T-helper 1 cell treated with Interleukin-12 subunit alpha and Interleukin-12 subunit beta and Interleukin-4 antibody, amounts not matched to agents 30 μg/mL and 1 μg/mL, for 36 hours (primary cell): Measurements from ENCODE around the gene MAST4.
"Not testable (repeated sequence)": the region's sequence is repeated elsewhere in the genome, so short reads cannot be mapped to it uniquely, and the experiment has no call there.

Experiments used
- H3K27ac Mint-ChIP-seq: one replicate; pipeline ENCODE4 v1.8.0; 2021; ENCODE audit warnings: mild to moderate bottlenecking, mixed read lengths
- H3K27me3 Mint-ChIP-seq: one replicate; pipeline ENCODE4 v1.8.0; 2021; ENCODE audit warnings: low read depth, mixed read lengths
- H3K36me3 Mint-ChIP-seq: one replicate; pipeline ENCODE4 v1.8.0; 2021; ENCODE audit warnings: low read depth, mixed read lengths
- H3K4me1 Mint-ChIP-seq: one replicate; pipeline ENCODE4 v1.8.0; 2021; ENCODE audit warnings: low read depth, mixed read lengths
- H3K4me3 Mint-ChIP-seq: one replicate; pipeline ENCODE4 v1.8.0; 2021; ENCODE audit warnings: mild to moderate bottlenecking, moderate library complexity, mixed read lengths
- H3K9me3 Mint-ChIP-seq: one replicate; pipeline ENCODE4 v1.8.0; 2021; ENCODE audit warnings: mixed read lengths

MAST4 gene

DNA sequence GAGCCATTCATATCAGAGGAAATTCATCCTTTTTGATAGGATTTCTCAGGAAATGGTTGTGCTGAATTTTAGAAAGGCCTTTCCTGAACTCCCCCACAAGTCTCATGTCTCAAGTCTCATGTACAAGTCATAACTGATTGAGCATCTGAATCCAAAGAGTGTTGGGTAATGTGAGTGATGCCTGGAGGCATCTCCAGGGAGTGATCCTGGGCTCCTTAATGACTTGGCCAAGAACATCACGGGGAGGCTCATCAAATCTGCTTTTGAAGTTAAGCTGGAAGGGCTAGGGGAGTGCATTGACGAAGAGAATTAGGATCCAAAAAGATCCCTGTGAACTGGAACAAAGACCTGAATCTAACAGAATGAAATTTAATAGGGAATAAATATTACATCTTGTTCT lies 79.2 kb downstream of the MAST4 start:
- peaks cover 25% of the 10 kb centered on the region for H3K27me3 Mint-ChIP-seq
- H3K27ac Mint-ChIP-seq = no peak overlapping the region

DNA sequence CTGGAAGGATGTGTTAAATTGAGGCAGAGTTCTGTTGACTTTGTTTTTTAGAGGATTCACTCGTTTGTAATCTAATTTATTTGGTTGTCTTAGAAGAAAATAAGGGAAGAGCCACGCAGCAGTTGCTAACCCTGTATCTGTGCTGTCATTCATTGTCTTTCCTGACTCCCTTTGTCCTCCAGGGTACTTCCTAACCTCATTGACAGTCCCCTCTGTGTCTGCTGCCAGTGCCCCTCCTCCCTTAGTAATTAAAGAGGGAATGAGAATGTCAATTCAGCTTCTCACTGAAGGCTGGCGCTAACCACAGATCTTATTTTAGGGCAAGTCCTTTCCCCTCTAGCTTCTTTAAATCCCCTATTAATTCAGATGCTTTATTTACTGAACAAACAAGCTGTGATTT lies 84.0 kb downstream of the MAST4 start:
- H3K4me3 Mint-ChIP-seq = no peak overlapping the region
- no peaks in the 10 kb centered on the region for H3K36me3 Mint-ChIP-seq
- no peaks in the 10 kb centered on the region for H3K9me3 Mint-ChIP-seq
- H3K27ac Mint-ChIP-seq = no peak overlapping the region
- no peaks in the 10 kb centered on the region for H3K4me1 Mint-ChIP-seq
- peaks cover 22% of the 10 kb centered on the region for H3K27me3 Mint-ChIP-seq

More for the DNA sequence above, 79.2 kb downstream of the MAST4 start:
- Mint-ChIP-seq H3K9me3 (no peaks in the 10 kb centered on the region), H3K4me1 (no peaks in the 10 kb centered on the region), H3K4me3 (no peak overlapping the region), H3K36me3 (no peaks in the 10 kb centered on the region)

DNA sequence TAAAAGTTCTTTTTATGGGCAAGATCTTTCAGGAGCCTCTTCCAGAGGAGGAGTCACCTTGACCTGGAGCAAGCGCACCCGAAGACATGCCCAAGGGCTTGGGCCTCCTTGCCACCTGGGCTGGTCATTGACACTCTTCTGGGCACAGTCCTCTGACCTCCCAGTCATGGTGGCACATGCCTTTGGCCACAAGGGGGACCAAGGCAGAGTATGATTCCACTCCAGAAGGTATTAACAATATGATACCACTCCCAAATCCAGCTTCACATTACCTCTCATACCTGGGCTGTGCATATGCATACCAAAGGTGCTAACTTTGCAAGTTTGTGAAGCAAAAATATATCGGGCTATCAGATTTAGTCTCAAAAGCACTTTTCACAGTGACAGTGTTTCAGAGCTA lies 84.6 kb downstream of the MAST4 start:
- no peak overlapping the region for H3K27ac Mint-ChIP-seq
- H3K4me1 Mint-ChIP-seq = no peaks in the 10 kb centered on the region
- H3K4me3 Mint-ChIP-seq = no peak overlapping the region
- H3K36me3 Mint-ChIP-seq = no peaks in the 10 kb centered on the region
- no peaks in the 10 kb centered on the region for H3K9me3 Mint-ChIP-seq
- peaks cover 17% of the 10 kb centered on the region for H3K27me3 Mint-ChIP-seq

DNA sequence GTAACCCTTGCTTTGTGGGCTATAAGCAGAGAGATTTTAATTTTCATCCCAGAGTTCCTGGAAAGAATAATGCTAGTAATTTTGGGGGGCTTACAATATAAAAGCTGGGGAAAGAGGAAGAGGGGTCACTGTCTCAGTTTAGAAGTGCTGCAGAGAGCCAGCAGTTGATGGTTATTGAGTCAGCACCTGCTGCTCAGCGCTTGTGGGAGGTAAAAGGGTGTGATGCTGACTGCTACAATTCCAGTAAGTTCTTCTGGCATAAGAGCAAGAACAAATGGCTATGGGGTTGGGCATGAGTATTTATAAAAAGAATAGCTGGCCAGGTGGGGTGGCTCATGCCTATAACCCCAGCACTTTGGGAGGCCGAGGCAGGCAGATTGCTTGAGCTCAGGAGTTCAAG lies 88.5 kb downstream of the MAST4 start:
- Mint-ChIP-seq H3K27me3 (peaks cover 13% of the 10 kb centered on the region), H3K36me3 (no peaks in the 10 kb centered on the region), H3K4me3 (no peak overlapping the region), H3K27ac (no peak overlapping the region), H3K9me3 (no peaks in the 10 kb centered on the region), H3K4me1 (no peaks in the 10 kb centered on the region)

DNA sequence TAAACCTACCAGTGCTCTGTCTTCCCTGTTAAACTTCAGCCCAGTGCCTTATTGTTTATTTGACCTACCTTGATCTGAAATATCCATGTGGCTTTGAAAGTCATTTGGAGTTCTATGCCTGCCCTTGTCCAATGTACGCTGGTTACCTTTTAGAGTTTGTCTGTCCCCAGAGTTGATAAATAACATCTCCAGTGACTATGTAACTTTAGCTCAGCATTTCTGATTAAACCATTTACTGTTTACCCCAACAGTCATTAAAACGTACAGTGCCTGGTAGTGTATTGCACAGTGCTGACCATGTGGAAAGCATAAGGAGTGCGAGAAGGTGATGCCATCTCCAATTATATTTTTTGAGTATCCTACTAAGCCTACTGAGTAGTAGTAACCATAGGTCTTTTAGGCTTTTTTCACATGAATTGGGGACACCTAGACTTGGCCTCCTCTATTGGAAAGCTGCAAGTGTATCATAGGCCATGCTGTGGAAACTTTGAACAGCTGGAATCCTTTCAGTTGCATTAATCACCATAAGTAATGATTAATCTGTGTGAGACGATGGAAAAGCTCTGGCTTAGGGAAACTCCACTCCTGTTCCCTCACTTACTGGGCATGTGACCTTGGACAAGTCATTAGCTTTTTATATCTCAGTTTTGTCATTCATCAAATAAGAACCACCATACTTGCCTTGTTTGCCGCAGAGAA lies 93.5 kb downstream of the MAST4 start:
- Mint-ChIP-seq H3K27ac (no peak overlapping the region), H3K27me3 (peaks cover 19% of the 10 kb centered on the region), H3K36me3 (no peaks in the 10 kb centered on the region), H3K9me3 (no peaks in the 10 kb centered on the region), H3K4me1 (no peaks in the 10 kb centered on the region), H3K4me3 (no peak overlapping the region)

DNA sequence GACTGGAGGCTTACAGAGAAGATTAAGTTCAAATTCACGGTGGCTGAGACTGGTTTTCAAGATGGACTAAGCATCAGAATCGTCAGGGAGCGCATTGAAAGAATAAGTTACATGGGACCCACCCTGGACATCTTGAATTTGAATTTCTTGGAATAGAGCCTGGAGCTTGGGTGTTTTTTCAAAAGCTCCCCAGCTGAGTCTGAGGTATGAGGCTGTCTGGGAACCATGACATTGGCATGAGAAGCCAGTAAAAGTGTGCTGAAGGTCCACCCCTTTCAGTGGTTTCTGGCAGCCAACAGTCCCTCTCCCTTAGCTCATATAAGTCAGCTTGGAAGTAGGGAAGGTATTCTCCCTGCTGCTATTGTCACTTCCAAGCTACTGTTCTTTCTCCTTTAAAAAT lies 97.8 kb downstream of the MAST4 start:
- Mint-ChIP-seq H3K4me1 (no peaks in the 10 kb centered on the region), H3K9me3 (no peaks in the 10 kb centered on the region), H3K4me3 (no peak overlapping the region), H3K27me3 (peaks cover 28% of the 10 kb centered on the region), H3K27ac (no peak overlapping the region), H3K36me3 (no peaks in the 10 kb centered on the region)

DNA sequence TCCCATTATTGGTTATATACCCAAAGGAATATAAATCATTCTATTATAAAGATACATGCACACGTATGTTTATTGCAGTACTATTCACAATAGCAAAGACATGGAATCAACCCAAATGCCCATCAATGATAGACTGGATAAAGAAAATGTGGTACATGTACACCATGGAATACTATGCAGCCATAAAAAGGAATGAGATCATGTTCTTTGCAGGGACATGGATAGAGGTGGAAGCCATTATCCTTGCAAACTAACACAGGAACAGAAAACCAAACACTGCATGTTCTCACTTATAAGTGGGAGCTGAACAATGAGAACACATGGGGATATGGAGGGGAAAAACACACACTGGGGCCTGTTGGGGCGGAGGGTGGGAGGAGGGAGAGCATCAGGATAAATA lies 99.6 kb downstream of the MAST4 start:
- H3K27me3 Mint-ChIP-seq = peaks cover 17% of the 10 kb centered on the region
- not testable (repeated sequence) for H3K9me3 Mint-ChIP-seq, H3K27ac Mint-ChIP-seq, H3K4me1 Mint-ChIP-seq, H3K4me3 Mint-ChIP-seq, H3K36me3 Mint-ChIP-seq

DNA sequence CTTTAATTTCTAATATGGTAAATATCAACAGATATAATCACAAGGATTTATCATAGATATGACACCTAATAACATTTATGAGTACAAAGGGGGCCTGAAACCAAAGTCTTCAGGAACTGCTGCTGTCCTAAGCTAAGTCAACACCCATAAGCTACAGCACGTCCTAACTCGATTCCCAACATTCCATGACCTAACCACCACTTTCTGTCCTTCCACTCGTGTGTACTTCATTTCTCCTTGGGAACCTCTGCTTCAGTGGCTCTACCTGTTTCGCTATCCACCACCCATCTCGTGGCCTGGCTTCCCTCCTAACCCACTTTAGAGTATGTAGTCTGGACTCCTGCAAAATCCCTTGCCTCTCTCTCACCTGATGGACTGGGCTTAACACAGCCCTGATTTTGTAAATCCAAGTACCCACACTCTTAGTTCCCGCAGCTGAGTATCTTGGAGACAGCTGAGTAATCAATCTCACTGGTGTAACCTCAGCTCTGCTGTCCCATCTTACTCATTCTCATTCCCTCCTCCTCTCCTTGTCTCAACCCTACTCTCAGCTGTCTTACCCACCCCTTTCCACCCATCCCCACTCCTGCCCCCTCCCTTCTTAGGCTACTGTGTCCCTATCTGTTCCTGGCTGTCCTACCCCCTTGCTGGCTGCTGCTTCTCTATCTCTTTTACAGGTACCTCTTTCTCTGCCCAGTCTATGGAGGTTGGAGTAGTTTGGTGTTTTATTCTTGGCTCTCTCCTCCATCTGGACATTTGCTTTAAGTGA lies 101.8 kb downstream of the MAST4 start:
- H3K27me3 Mint-ChIP-seq = peaks cover 17% of the 10 kb centered on the region
- H3K9me3 Mint-ChIP-seq = no peaks in the 10 kb centered on the region
- H3K27ac Mint-ChIP-seq = no peak overlapping the region
- no peaks in the 10 kb centered on the region for H3K4me1 Mint-ChIP-seq
- no peak overlapping the region for H3K4me3 Mint-ChIP-seq
- H3K36me3 Mint-ChIP-seq = no peaks in the 10 kb centered on the region

DNA sequence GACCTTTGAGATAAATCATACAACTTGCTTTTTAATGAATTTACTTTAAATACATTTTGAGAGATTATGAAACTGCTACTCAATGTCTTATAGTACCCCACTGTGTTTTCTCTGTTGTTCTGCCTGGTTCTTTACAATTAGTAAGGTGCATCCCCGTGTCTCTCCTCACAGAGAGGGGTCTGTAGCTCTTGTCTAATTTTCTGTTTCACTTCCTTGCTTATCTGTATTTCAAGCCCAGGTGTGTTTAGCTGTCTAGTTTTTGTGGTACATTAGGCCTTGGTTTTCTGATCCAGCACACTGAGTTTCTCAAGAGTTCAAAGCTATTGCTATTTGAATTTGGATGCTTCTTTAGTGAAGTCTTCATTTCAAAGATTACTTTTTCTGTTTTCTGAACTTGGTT lies 105.1 kb downstream of the MAST4 start:
- peaks cover 2% of the 10 kb centered on the region for H3K4me1 Mint-ChIP-seq
- no peaks in the 10 kb centered on the region for H3K36me3 Mint-ChIP-seq
- no peaks in the 10 kb centered on the region for H3K9me3 Mint-ChIP-seq
- no peak overlapping the region for H3K27ac Mint-ChIP-seq
- peaks cover 11% of the 10 kb centered on the region for H3K27me3 Mint-ChIP-seq
- no peak overlapping the region for H3K4me3 Mint-ChIP-seq

DNA sequence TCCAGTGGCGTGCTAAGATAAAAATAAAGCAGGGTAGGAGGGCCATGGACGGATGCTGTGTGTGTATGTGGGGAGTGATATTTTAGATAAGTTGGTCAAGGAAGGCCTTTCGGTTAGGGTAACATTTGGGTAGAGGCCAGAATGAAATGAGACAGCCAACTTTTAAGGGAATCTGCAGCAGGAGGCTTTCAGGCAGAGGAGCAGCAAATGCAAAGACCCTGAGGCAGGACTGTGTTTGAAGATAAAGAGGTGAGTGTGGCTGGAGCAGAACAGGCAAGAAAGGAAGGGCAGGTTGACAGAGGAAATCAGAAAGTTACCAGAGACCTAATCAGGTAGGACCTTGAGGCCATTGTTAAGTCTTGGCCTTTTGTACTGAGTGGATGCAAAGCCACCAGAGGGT lies 106.2 kb downstream of the MAST4 start:
- Mint-ChIP-seq H3K27ac (no peak overlapping the region), H3K36me3 (peaks cover under 1% of the 10 kb centered on the region), H3K4me3 (no peak overlapping the region), H3K27me3 (peaks cover 11% of the 10 kb centered on the region), H3K4me1 (peaks cover 3% of the 10 kb centered on the region), H3K9me3 (no peaks in the 10 kb centered on the region)

DNA sequence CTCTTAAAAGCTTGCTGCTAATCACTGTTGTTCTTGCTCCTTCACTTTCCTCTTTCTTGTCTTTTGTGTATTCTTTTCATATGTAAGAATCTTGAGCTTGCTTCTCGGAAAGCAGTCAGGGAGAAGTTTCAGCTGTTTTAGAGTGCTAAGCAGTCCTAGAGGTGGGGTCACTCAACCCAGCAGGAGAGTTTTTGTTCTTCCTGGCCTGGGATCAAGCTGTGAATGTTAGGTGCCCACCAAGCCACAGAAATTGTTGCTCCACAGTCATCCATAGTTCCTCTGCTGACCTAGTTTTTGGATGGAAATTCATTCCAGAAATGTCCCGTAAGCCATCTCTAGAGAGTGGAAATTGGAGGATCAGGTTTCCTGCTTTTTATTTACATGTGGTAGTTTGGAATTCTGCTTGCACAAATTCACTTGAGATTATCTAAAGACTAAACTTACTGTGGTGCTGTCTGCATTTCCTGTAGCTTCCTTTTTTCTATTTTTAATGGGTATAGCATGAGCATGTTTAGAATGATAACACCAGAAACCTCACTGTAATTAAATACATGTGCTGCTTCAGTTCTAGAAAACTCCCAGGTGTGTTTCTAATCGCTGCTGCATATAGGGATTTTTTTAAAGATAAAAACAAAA lies 108.7 kb downstream of the MAST4 start:
- H3K27ac Mint-ChIP-seq = no peak overlapping the region
- no peak overlapping the region for H3K4me3 Mint-ChIP-seq
- H3K27me3 Mint-ChIP-seq = no peaks in the 10 kb centered on the region
- peaks cover 9% of the 10 kb centered on the region for H3K4me1 Mint-ChIP-seq
- no peaks in the 10 kb centered on the region for H3K9me3 Mint-ChIP-seq
- peaks cover 1% of the 10 kb centered on the region for H3K36me3 Mint-ChIP-seq

DNA sequence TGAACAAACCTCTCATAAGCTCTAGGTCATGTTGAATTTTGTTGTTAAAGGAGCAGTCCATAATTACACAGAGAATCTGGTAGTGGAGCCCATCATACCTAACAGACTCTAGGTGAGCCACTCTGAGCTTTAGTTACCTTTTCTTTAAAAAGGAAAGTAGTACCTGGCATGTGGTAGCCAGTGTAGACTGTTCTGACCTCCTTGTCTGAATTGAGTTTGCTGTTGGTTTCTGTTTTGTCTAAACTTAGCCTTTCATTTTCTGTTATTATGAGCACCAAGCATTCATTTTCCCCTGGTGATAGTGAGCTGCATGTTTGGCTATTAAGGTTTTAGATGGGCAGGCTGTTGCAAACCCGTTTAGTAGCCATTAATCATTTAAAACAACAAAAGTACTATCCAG lies 112.2 kb downstream of the MAST4 start:
- Mint-ChIP-seq H3K36me3 (peaks cover 2% of the 10 kb centered on the region), H3K9me3 (peaks cover 8% of the 10 kb centered on the region), H3K4me3 (no peak overlapping the region), H3K27ac (no peak overlapping the region), H3K4me1 (peaks cover 9% of the 10 kb centered on the region), H3K27me3 (peaks cover 4% of the 10 kb centered on the region)

DNA sequence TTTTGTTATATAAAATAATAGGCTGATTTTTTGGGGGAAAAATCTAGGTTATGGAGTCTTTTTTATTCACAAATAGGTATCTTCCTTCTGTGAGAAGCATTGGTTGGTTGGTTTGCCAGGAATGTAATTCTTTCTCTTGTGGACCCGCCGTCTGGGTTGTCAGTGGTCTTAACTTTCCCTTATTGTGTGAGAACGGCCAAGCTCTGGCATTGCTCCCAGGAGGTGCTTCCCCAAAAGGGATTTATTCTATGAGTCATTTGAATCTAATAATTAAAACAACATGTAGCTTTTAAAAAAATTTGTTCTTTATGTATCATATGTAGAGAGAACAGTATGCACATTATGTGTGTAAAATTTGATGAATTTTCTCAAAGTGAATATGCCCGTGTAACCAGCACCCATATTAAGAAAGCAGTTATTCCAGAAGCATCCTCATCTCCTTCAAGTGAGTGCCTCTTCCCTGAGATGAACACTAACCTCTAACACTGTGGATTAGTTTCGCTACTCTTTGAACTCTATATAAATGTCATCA lies 114.4 kb downstream of the MAST4 start:
- no peak overlapping the region for H3K4me3 Mint-ChIP-seq
- H3K9me3 Mint-ChIP-seq = peaks cover 8% of the 10 kb centered on the region
- no peak overlapping the region for H3K27ac Mint-ChIP-seq
- peaks cover 2% of the 10 kb centered on the region for H3K36me3 Mint-ChIP-seq
- peaks cover 4% of the 10 kb centered on the region for H3K27me3 Mint-ChIP-seq
- peaks cover 12% of the 10 kb centered on the region for H3K4me1 Mint-ChIP-seq

DNA sequence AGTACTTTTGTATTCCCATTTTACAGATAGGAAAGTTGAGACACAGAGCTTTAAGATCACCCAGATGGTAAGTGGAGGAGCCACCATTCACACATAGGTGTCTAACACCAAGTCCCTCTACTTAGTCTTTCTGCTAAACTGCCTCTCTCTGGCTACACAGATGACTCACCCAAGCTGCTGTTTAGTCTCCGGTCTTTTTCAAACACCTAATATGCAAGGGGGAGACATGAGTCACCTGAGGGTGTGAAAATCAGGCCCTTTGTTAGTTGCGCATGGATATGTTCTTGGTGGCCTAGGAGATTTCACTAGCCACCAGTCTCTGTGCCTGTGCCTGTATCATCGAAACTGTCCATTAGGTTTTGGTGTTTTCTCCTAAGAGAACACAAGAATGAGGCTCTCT lies 117.8 kb downstream of the MAST4 start:
- peaks cover 8% of the 10 kb centered on the region for H3K9me3 Mint-ChIP-seq
- peaks cover 1% of the 10 kb centered on the region for H3K36me3 Mint-ChIP-seq
- H3K27ac Mint-ChIP-seq = no peak overlapping the region
- peaks cover 10% of the 10 kb centered on the region for H3K4me1 Mint-ChIP-seq
- no peak overlapping the region for H3K4me3 Mint-ChIP-seq
- peaks cover 9% of the 10 kb centered on the region for H3K27me3 Mint-ChIP-seq
